ENCODE data around the gene GALK2.

- no peak for TF ChIP-seq POLR2AphosphoS5 (IDR thresholded peaks at IDR 0.05; ENCODE audit: low read depth, low read length)
- no peak for TF ChIP-seq RAD21 (IDR thresholded peaks at IDR 0.05 in 1 of 2, conservative IDR thresholded peaks at IDR 0.05 in 1 of 2; ENCODE audit: low read depth in 2 of 2, low read length in 2 of 2)
- no peak for TF ChIP-seq POLR2A (IDR thresholded peaks at IDR 0.05; ENCODE audit: control extremely low read depth in 1 of 2, low read depth in 2 of 2, low read length in 2 of 2)
- TF ChIP-seq CTCF (IDR thresholded peaks at IDR 0.05; ENCODE audit: control extremely low read depth in 1 of 3, insufficient read depth in 1 of 3, low read depth in 1 of 3, low read length in 3 of 3): no peak
- no peak for TF ChIP-seq JUN (IDR thresholded peaks at IDR 0.05; ENCODE audit: low read depth, low read length)
- no peak for TF ChIP-seq RBBP5 (IDR thresholded peaks at IDR 0.05; ENCODE audit: borderline replicate concordance, low read depth, low read length)
- TF ChIP-seq CEBPB (IDR thresholded peaks at IDR 0.05; ENCODE audit: low read depth, low read length): no peak
- no peak for TF ChIP-seq JUND (IDR thresholded peaks at IDR 0.05; ENCODE audit: low read length)
- no peak for TF ChIP-seq SUZ12 (IDR thresholded peaks at IDR 0.05; ENCODE audit: low read length)
- no peak for TF ChIP-seq EZH2 (IDR thresholded peaks at IDR 0.05; ENCODE audit: low read depth, low read length, severe bottlenecking)
- TF ChIP-seq USF2 (IDR thresholded peaks at IDR 0.05; ENCODE audit: low read length): no peak
Measured at GRCh38 chr15:49229922-49230321, 59.9 kb downstream of the GALK2 start.

Data from H1 (cell line).